Adipocyte (in vitro differentiated cells): ENCODE data around the gene DCAF5.
"Not testable (repeated sequence)": the region's sequence is repeated elsewhere in the genome, so short reads cannot be mapped to it uniquely, and the experiment has no call there.

ENCODE experiments used
- DNase-seq: peaks from one replicate; pipeline ENCODE4 v3.0.0-alpha.2; 2015; ENCODE audit warnings: low read depth
- H3K27me3 ChIP-seq: replicated peaks from 2 replicates; pipeline ENCODE4 v1.7.0; 2013; ENCODE audit warnings: mild to moderate bottlenecking, low read length, moderate library complexity; ENCODE audit not compliant: control insufficient read depth, insufficient read depth
- H3K36me3 ChIP-seq: 2 replicates; pipeline ENCODE4 v1.7.0; 2013; ENCODE audit warnings: low read length, mild to moderate bottlenecking, moderate library complexity; ENCODE audit not compliant: control insufficient read depth, insufficient read depth, severe bottlenecking
- H3K4me1 ChIP-seq: 2 replicates; pipeline ENCODE4 v1.7.0; 2013; ENCODE audit warnings: mild to moderate bottlenecking, low read length, moderate library complexity; ENCODE audit not compliant: control insufficient read depth, insufficient read depth
- H3K4me3 ChIP-seq: 2 replicates; pipeline ENCODE4 v1.7.0; 2013; ENCODE audit warnings: mild to moderate bottlenecking, low read length, moderate library complexity
- H3K9ac ChIP-seq: 2 replicates; pipeline ENCODE4 v1.7.0; 2013; ENCODE audit warnings: mild to moderate bottlenecking, low read length, moderate library complexity
- H3K9me3 ChIP-seq: 2 replicates; pipeline ENCODE4 v1.7.0; 2013; ENCODE audit warnings: mild to moderate bottlenecking, low read length, moderate library complexity; ENCODE audit not compliant: control insufficient read depth

The DCAF5 gene

DNA sequence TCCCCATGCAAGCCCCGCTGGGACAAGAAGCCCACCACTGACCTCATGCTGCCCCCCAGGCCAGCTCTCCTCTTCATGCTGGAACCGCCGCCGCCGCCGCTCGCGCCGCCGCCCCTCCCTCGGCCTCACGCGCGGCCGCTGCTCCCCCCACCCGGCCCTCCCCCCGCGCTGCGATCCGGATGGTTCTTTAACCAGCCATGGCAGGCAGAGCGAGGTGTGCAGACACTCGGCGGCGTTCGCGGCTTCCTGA is at the start of gene DCAF5:
Gene DCAF5 (minus strand): TSS at position 218 of the 250 bp plus-strand sequence. CDS start 141 bp downstream, at position 77.
- Histone ChIP-seq H3K27me3 (no peaks in the 10 kb centered on the region), H3K9ac (peak within 1 kb of the TSS; percentile 98), H3K9me3 (no peaks in the 10 kb centered on the region), H3K4me3 (peak within 1 kb of the TSS; percentile 97), H3K4me1 (peaks cover 51% of the 10 kb centered on the region), H3K36me3 (peaks cover 11% of the 10 kb centered on the region)
- DNase-seq = no peak

DNA sequence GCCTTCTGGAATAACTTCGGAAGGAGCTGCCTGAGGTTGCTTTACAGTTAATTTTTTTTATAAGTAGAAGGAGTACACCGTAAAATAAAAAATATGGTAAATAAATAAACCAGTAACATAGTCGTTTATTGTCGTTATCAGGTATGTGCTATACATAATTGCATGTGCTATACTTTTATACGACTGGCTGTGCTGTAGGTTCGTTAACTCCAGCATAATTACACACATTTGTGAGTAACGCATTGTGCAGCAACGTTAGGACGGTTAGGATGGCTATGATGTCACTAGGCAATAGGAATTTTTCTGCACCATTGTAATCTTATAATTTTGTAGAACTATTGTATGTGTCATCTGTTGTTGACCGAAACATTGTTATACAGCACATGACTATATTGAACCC is 46.9 kb upstream of the DCAF5 start:
- H3K36me3 ChIP-seq = no peaks in the 10 kb centered on the region
- H3K4me3 ChIP-seq = no peak overlapping the region
- no peaks in the 10 kb centered on the region for H3K9me3 ChIP-seq
- no peaks in the 10 kb centered on the region for H3K4me1 ChIP-seq
- H3K27me3 ChIP-seq = no peaks in the 10 kb centered on the region
- DNase-seq = no peak
- no peak overlapping the region for H3K9ac ChIP-seq

- no peak for DNase-seq
- Histone ChIP-seq H3K36me3 (no peaks in the 10 kb centered on the region), H3K27me3 (no peaks in the 10 kb centered on the region), H3K4me1 (no peaks in the 10 kb centered on the region), H3K9me3 (no peaks in the 10 kb centered on the region), H3K9ac (no peak overlapping the region), H3K4me3 (no peak overlapping the region)
Measured at GRCh38 chr14:69193721-69194120, 40.8 kb upstream of the DCAF5 start.

DNA sequence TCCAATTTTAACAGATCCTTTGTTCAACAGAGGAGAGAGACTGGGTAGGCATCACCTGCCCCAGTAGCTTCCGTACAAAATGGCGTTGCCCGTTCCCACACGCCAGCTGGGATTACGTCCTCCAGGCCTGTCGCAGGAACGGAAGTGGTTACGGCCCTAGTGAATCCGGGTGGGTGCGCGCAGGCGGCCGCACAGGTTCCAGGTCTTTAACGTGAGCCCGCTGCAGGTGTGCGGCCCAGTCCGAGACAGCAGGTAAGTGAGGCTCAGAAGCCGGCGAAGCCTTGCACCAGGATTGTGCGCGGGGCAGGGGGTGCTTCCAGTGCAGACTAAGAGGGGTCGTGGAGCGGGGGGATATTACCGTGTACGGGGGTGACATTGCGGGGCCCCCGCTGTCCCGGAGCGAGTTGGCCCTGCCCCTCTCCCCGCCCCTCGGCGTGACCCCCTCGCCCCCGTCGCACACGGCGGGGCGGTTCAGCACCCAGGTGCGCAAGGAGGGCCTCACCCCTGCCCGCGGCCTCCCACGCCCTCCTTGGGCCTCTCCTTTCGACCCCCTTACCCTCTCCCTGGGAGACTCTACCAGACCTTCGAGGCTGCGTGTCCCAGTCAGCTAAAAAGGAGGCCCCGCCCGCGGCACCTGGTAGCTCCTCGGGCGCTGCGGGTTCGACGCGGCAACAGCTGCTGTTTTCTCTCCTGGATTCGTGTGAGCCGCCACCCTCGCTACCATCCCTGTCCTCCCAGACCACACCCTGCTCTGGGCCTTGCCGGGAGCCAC is 38.6 kb upstream of the DCAF5 start, which contains the start of gene EXD2:
Gene EXD2 (plus strand): TSS at position 159 of the 772 bp plus-strand sequence. CDS start 17,973 bp downstream, outside the sequence.
- peak; percentile 81 for DNase-seq
- H3K9ac ChIP-seq = peak within 1 kb of the TSS; percentile 82
- H3K36me3 ChIP-seq = no peaks in the 10 kb centered on the region
- H3K9me3 ChIP-seq = no peaks in the 10 kb centered on the region
- no peaks in the 10 kb centered on the region for H3K27me3 ChIP-seq
- H3K4me1 ChIP-seq = no peaks in the 10 kb centered on the region
- H3K4me3 ChIP-seq = peak within 1 kb of the TSS; percentile 93

- no peak for DNase-seq
- H3K36me3 ChIP-seq = no peaks in the 10 kb centered on the region
- H3K27me3 ChIP-seq = no peaks in the 10 kb centered on the region
- H3K9me3 ChIP-seq = no peaks in the 10 kb centered on the region
- no peak overlapping the region for H3K4me3 ChIP-seq
- H3K9ac ChIP-seq = no peak overlapping the region
- no peaks in the 10 kb centered on the region for H3K4me1 ChIP-seq
Measured at GRCh38 chr14:69190191-69190590, 37.3 kb upstream of the DCAF5 start.

GRCh38 chr14:69183735-69184134 is 30.8 kb upstream of the DCAF5 start:
- H3K4me3 ChIP-seq = no peak overlapping the region
- DNase-seq = no peak

GRCh38 chr14:69182580-69182979 is 29.7 kb upstream of the DCAF5 start:
- H3K9me3 ChIP-seq, H3K9ac ChIP-seq, DNase-seq, H3K4me1 ChIP-seq, H3K27me3 ChIP-seq, H3K36me3 ChIP-seq, H3K4me3 ChIP-seq: not testable (repeated sequence)

More at GRCh38 chr14:69183735-69184134, 30.8 kb upstream of the DCAF5 start:
- Histone ChIP-seq H3K9me3 (no peaks in the 10 kb centered on the region), H3K4me1 (peaks cover 5% of the 10 kb centered on the region), H3K36me3 (no peaks in the 10 kb centered on the region), H3K9ac (no peak overlapping the region), H3K27me3 (no peaks in the 10 kb centered on the region)

GRCh38 chr14:69181491-69181890 is 28.6 kb upstream of the DCAF5 start:
- Histone ChIP-seq H3K4me1 (peaks cover 5% of the 10 kb centered on the region), H3K4me3 (no peak overlapping the region), H3K9me3 (no peaks in the 10 kb centered on the region), H3K9ac (no peak overlapping the region), H3K27me3 (peaks cover 6% of the 10 kb centered on the region), H3K36me3 (no peaks in the 10 kb centered on the region)
- no peak for DNase-seq

DNA sequence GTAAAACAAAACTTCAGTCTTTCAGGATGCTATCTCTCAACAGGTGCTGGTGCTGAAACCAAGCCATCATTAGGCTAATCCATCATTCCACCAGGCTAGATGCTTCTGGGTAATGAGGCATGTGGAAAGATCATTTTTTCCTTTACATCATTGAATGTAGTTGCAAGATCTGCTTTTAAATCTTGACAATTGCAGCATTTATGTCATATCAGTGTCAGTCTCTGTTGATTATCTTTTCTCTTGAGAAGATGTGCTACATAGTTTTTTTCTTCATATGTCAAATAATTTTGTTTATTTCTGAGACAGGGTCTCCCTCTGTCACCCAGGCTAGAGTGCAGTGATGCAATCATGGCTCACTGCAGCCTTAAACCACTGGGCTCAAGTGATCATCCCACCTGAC is 22.2 kb upstream of the DCAF5 start:
- no peak for DNase-seq
- no peak overlapping the region for H3K9ac ChIP-seq
- no peaks in the 10 kb centered on the region for H3K4me1 ChIP-seq
- no peaks in the 10 kb centered on the region for H3K9me3 ChIP-seq
- H3K36me3 ChIP-seq = no peaks in the 10 kb centered on the region
- H3K4me3 ChIP-seq = no peak overlapping the region
- H3K27me3 ChIP-seq = peaks cover 17% of the 10 kb centered on the region

DNA sequence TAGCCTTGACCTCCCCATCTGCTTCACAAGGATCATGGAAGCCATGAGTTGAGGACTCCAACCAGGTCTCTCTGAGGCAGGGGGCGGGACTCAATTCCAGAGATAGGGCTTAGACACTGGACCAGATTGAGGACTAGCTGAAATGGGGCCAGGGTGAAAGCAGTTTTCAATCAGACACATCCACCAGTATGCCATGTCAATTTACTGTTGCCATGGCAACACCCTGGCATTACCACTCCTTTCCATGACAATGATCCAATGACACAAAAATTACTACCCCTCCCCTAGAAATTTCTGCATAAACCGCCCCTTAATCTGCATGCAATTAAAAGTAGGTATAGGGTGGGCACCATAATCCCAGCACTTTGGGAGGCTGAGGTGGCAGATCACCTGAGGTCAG is 18.6 kb upstream of the DCAF5 start:
- DNase-seq = no peak
- Histone ChIP-seq H3K9ac (no peak overlapping the region), H3K27me3 (peaks cover 12% of the 10 kb centered on the region), H3K4me1 (no peaks in the 10 kb centered on the region), H3K4me3 (no peak overlapping the region), H3K36me3 (no peaks in the 10 kb centered on the region), H3K9me3 (no peaks in the 10 kb centered on the region)

DNA sequence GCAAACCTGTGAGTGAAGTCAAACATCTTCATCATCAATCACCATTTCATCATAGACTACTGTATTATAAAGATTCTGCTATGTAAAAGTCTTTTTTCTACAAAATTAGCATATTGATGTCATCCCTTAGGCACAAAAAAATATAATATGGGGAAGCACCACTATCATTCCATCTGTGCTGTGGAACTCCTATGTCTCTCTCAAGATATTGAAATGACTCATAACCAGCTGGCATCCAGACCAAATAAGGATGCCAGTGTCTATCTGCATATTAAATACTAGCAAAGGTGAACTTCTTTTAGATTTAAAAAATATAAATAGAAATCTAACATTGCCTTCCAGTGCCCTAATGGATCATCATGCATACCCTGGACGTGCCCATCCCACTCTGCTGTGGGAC is 17.9 kb upstream of the DCAF5 start:
- Histone ChIP-seq H3K27me3 (peaks cover 5% of the 10 kb centered on the region), H3K36me3 (no peaks in the 10 kb centered on the region)

DNA sequence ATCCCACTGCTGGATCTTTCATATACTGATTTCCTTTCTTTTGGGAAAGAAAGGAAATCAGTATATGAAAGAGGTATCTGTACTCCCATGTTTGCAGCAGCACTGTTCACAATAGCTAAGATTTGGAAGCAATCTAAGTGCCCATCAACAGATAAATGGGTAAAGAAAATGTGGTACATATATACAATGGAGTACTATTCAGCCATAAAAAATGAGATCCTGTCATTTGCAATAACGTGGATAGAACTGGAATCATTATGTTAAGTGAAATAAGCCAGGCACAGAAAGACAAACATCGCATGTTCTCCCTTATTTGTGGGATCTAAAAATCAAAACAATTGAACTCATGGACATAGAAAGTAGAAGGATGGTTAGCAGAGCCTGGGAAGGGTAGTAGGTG is 12.9 kb upstream of the DCAF5 start:
- not testable (repeated sequence) for H3K9ac ChIP-seq, H3K36me3 ChIP-seq, H3K4me3 ChIP-seq, H3K27me3 ChIP-seq, H3K4me1 ChIP-seq, DNase-seq, H3K9me3 ChIP-seq

More for the DNA sequence above, 17.9 kb upstream of the DCAF5 start:
- H3K9ac ChIP-seq = no peak overlapping the region
- no peaks in the 10 kb centered on the region for H3K4me1 ChIP-seq
- peak; percentile 25 for DNase-seq
- H3K4me3 ChIP-seq = no peak overlapping the region
- no peaks in the 10 kb centered on the region for H3K9me3 ChIP-seq
